Measurements from ENCODE around the gene NDUFAB1. TPM values are rescaled to one million over a fixed set of nuclear protein-coding genes. Genes with fewer than 3 reads are reported as not detected.

Gene NDUFAB1
- total and polyA plus RNA-seq, 2 of the 13 experiments (the other 11 are each of a cell fraction or from before 2014, with no cell fraction given) = 221 to 601 TPM

DNA sequence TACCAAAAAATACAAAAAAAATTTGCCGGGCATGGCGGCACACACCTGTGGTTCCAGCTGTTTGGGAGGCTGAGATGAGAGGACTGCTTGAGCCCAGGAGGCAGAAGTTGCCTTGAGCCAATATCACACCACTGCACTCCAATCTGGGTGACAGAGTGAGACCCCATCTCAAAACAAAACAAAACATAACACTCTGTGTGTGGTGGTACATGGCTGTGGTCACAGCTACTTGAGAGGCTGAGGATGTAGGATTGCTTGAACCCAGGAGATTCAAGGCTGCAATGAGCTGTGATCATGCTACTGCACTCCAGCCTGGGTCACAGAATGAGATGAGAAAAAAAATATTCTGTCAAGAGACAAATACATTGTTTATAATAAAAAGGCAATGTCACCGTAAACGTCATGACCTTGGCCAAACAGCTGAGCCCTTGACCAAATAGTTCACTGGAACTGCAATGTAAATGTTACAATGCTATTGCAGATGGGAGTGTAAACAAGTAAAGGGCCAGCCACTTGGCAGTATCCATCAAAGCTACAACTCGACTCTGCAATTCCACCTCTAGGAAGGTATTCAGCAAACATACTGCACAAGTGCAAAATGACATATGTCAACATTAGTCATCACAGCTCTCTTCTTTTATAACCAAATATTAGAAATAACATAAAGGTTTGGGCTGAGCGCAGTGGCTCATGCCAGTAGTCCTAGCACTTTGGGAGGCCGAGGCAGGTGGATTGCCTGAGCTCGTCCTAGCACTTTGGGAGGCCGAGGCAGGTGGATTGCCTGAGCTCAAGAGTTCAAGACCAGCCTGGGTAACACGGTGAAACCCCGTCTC is 55.9 kb downstream of the NDUFAB1 start (continued):
- TF ChIP-seq PHF8 (CRISPR knock-in tag; IDR thresholded peaks at IDR 0.05) = peak; percentile 43; the same call in 1 of the 2 replicates
- TF ChIP-seq, protein P1, sequence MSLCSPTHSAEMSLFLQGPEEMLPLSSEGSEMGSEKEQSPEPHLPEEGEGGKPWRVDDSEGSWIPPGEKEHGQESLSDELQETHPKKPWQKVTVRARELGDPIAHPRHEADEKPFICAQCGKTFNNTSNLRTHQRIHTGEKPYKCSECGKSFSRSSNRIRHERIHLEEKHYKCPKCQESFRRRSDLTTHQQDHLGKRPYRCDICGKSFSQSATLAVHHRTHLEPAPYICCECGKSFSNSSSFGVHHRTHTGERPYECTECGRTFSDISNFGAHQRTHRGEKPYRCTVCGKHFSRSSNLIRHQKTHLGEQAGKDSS (CRISPR knock-in tag; IDR thresholded peaks at IDR 0.05; ENCODE audit: borderline replicate concordance, low read depth) = peak; percentile 69; the same call in 1 of the 2 replicates
- peak; percentile 99 for TF ChIP-seq HMG20A (CRISPR knock-in tag; IDR thresholded peaks at IDR 0.05; ENCODE audit: borderline replicate concordance)
- TF ChIP-seq IRF2 (CRISPR knock-in tag; IDR thresholded peaks at IDR 0.05) = peak; percentile 99
- peak; percentile 85 for TF ChIP-seq MAFF (IDR thresholded peaks at IDR 0.05; ENCODE audit: low read depth, low read length)
- TF ChIP-seq BHLHE40 (IDR thresholded peaks at IDR 0.05; ENCODE audit: low read length) = peak; percentile 69
- TF ChIP-seq SIN3A (IDR thresholded peaks at IDR 0.05; ENCODE audit: borderline replicate concordance, low read depth, low read length) = peak; percentile 98
- peak; percentile 26 for TF ChIP-seq ZNF883 (CRISPR knock-in tag; IDR thresholded peaks at IDR 0.05; ENCODE audit: not compliant biosample characterization)
- peak; percentile 86; the same call in 1 of the 2 replicates for TF ChIP-seq NFE2 (CRISPR knock-in tag; IDR thresholded peaks at IDR 0.05)
- TF ChIP-seq ZNF264 (CRISPR knock-in tag; IDR thresholded peaks at IDR 0.05) = peak; percentile 96
- TF ChIP-seq POLR2A (IDR thresholded peaks at IDR 0.05; ENCODE audit: insufficient read depth in 1 of 2, low read depth in 2 of 2, low read length in 2 of 2) = peak in 1 of 2 experiments; percentile 17; a peak in 1 of 4 replicates
- no peak for TF ChIP-seq GABPA (IDR thresholded peaks at IDR 0.05; ENCODE audit: low read depth, low read length)
- peak; percentile 75 for TF ChIP-seq GABPA (CRISPR knock-in tag; IDR thresholded peaks at IDR 0.05; ENCODE audit: low read depth)
- TF ChIP-seq, protein P2, sequence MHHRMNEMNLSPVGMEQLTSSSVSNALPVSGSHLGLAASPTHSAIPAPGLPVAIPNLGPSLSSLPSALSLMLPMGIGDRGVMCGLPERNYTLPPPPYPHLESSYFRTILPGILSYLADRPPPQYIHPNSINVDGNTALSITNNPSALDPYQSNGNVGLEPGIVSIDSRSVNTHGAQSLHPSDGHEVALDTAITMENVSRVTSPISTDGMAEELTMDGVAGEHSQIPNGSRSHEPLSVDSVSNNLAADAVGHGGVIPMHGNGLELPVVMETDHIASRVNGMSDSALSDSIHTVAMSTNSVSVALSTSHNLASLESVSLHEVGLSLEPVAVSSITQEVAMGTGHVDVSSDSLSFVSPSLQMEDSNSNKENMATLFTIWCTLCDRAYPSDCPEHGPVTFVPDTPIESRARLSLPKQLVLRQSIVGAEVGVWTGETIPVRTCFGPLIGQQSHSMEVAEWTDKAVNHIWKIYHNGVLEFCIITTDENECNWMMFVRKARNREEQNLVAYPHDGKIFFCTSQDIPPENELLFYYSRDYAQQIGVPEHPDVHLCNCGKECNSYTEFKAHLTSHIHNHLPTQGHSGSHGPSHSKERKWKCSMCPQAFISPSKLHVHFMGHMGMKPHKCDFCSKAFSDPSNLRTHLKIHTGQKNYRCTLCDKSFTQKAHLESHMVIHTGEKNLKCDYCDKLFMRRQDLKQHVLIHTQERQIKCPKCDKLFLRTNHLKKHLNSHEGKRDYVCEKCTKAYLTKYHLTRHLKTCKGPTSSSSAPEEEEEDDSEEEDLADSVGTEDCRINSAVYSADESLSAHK (CRISPR knock-in tag; IDR thresholded peaks at IDR 0.05; ENCODE audit: borderline replicate concordance) = no peak
- TF ChIP-seq, protein P3, sequence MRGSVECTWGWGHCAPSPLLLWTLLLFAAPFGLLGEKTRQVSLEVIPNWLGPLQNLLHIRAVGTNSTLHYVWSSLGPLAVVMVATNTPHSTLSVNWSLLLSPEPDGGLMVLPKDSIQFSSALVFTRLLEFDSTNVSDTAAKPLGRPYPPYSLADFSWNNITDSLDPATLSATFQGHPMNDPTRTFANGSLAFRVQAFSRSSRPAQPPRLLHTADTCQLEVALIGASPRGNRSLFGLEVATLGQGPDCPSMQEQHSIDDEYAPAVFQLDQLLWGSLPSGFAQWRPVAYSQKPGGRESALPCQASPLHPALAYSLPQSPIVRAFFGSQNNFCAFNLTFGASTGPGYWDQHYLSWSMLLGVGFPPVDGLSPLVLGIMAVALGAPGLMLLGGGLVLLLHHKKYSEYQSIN (CRISPR knock-in tag; IDR thresholded peaks at IDR 0.05; ENCODE audit: borderline replicate concordance) = no peak
- TF ChIP-seq, protein P4, sequence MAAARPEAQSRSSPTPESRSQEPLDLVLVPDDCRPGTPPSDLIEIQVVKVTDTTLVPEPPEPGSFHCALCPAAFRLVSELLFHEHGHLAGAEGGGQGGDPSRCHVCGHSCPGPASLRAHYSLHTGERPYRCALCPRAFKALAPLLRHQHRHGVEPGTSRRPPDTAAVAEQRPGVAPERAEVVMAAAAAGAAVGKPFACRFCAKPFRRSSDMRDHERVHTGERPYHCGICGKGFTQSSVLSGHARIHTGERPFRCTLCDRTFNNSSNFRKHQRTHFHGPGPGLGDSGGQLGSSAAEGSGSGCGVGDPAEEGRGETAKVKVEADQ (CRISPR knock-in tag; IDR thresholded peaks at IDR 0.05; ENCODE audit: borderline replicate concordance) = 0 out of 2 replicates have a peak, but pooled peaks have one; percentile 18
- peak; percentile 98 for TF ChIP-seq MEIS1 (CRISPR knock-in tag; IDR thresholded peaks at IDR 0.05; ENCODE audit: borderline replicate concordance)
- no peak for TF ChIP-seq CHD2 (IDR thresholded peaks at IDR 0.05; ENCODE audit: low read depth, low read length)
- TF ChIP-seq KDM1A (CRISPR knock-in tag; IDR thresholded peaks at IDR 0.05) = peak; percentile 86
- 0 out of 2 replicates have a peak, but pooled peaks have one; percentile 71 for TF ChIP-seq ZNF746 (CRISPR knock-in tag; IDR thresholded peaks at IDR 0.05)
- TF ChIP-seq, protein P5, sequence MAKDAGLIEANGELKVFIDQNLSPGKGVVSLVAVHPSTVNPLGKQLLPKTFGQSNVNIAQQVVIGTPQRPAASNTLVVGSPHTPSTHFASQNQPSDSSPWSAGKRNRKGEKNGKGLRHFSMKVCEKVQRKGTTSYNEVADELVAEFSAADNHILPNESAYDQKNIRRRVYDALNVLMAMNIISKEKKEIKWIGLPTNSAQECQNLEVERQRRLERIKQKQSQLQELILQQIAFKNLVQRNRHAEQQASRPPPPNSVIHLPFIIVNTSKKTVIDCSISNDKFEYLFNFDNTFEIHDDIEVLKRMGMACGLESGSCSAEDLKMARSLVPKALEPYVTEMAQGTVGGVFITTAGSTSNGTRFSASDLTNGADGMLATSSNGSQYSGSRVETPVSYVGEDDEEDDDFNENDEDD (CRISPR knock-in tag; IDR thresholded peaks at IDR 0.05; ENCODE audit: borderline replicate concordance) = peak; percentile 25; the same call in 1 of the 2 replicates
- TF ChIP-seq, protein P6, sequence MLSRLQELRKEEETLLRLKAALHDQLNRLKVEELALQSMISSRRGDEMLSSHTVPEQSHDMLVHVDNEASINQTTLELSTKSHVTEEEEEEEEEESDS (CRISPR knock-in tag; IDR thresholded peaks at IDR 0.05; ENCODE audit: borderline replicate concordance) = peak; percentile 70; the same call in 1 of the 2 replicates
- TF ChIP-seq NR1H2 (CRISPR knock-in tag; IDR thresholded peaks at IDR 0.05; ENCODE audit: borderline replicate concordance, low read depth) = no peak
- TF ChIP-seq HNF4A (CRISPR knock-in tag; IDR thresholded peaks at IDR 0.05) = peak; percentile 90

Measured in HepG2 (cell line).